Gastrocnemius medialis (tissue), 4 donors: Measurements from ENCODE around the gene THRB. TPM values are rescaled to one million over a fixed set of nuclear protein-coding genes. Genes with fewer than 3 reads are reported as not detected.

ENCODE experiments used
- ATAC-seq, 2 donors: fragments of 150-250 bp; one replicate each; pipeline ENCODE4 v1.9.1; 2016
- DNase-seq, 2 donors: peaks; one replicate each; pipeline ENCODE4 v3.0.0-alpha.2; 2019
- H3K27ac ChIP-seq, 4 donors: fragments of 200-600 bp; sonication (generic); 1 replicate in 1 of 4; 2 replicates in 3 of 4; pipeline ENCODE4 v1.5.1; 2016 to 2018; ENCODE audit warnings: mild to moderate bottlenecking in 2 of 4, moderate library complexity in 1 of 4
- H3K27me3 ChIP-seq, 3 donors: fragments of 200-600 bp; sonication (generic) in 2 of 3; 1 replicate in 1 of 3; 2 replicates in 2 of 3; pipeline versions ENCODE4 v1.5.1 to v1.6.0; 2016 to 2019; ENCODE audit warnings: mild to moderate bottlenecking in 1 of 3, moderate library complexity in 1 of 3
- H3K36me3 ChIP-seq, 2 donors: fragments of 200-600 bp; sonication (generic) in 1 of 2; one replicate each; pipeline ENCODE4 v1.5.1; 2017 to 2018
- H3K4me1 ChIP-seq, 2 donors: fragments of 200-600 bp; sonication (generic) in 1 of 2; one replicate each; pipeline ENCODE4 v1.5.1; 2016 to 2017; ENCODE audit warnings: mild to moderate bottlenecking in 2 of 2
- H3K4me3 ChIP-seq, 4 donors: fragments of 200-600 bp; sonication (generic) in 3 of 4; 1 replicate in 1 of 4; 2 replicates in 3 of 4; pipeline ENCODE4 v1.5.1; 2016 to 2019; ENCODE audit warnings: mild to moderate bottlenecking in 2 of 4
- H3K9me3 ChIP-seq, 3 donors: fragments of 200-600 bp; sonication (generic) in 2 of 3; 1 replicate in 1 of 3; 2 replicates in 2 of 3; pipeline ENCODE4 v1.5.1; 2016 to 2019
- CTCF ChIP-seq, 5 experiments: fragments of 450-650 bp in 3 of 5; fragments of 200-600 bp in 2 of 5; sonication (generic) in 2 of 5; IDR thresholded peaks in 4 of 5; conservative IDR thresholded peaks in 1 of 5; 1 replicate in 4 of 5; 2 replicates in 1 of 5; pipeline ENCODE4 v1.5.1; 2016 to 2019; ENCODE audit warnings: antibody characterized with exemption in 5 of 5, mild to moderate bottlenecking in 3 of 5, moderate library complexity in 3 of 5
- POLR2A ChIP-seq, 2 donors: fragments of 450-650 bp; IDR thresholded peaks; one replicate each; pipeline ENCODE4 v1.6.1; 2017; ENCODE audit warnings: antibody characterized with exemption in 2 of 2, mild to moderate bottlenecking in 2 of 2, moderate library complexity in 2 of 2
- in situ Hi-C, 4 donors: fragments of 200-750 bp; cut with MboI; loops; one replicate each; pipeline versions ENCODE4 v1.15.0 to v1.8.0; 2017; ENCODE audit warnings: low sequenced_read_pairs in 4 of 4
- intact Hi-C: fragments of 100-400 bp; cut with DNase I; formaldehyde crosslinking; loops from one replicate; pipeline ENCODE4 v1.15.1; 2023; ENCODE audit warnings: low total_unique reads
- total RNA-seq, 4 donors: library from RNA; depleted of rRNA; stranded (reverse); fragments of >200 nt; gene quantifications; one replicate each; pipeline versions ENCODE4 v1.1.0 to v1.2.3, GENCODE V29; 2016

THRB gene
- total RNA-seq, 4 donors from 2014 or later, result 20.1 to 60.0 (median 25.3) TPM

DNA sequence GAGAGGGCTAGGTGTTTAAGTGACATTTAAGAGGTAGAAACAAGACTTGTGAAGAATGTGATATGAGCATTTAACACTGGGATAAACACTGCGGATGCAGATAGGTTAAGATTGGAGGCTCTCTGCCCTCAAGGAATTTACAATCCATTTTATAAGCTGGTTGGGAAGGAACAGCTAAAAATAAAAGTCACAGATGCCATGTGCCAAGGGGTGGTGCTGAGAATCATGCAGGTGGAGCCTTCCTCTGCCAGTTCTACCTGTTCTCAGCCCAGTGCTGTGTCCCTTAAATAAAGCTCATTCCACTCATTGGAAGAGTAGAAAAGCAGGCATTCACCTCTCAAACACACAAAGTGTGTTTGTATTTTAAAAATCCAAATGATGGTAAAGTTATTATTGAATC is 261.9 kb downstream of the THRB start:
- intact Hi-C loops, result no loop called here
- TF ChIP-seq CTCF (IDR thresholded peaks at IDR 0.05 in 4 of 5, conservative IDR thresholded peaks at IDR 0.05 in 1 of 5) (no peak), POLR2A (IDR thresholded peaks at IDR 0.05) (no peak)
- H3K9me3 ChIP-seq, result no peaks in the 10 kb centered on the region
- no peak overlapping the region for H3K4me3 ChIP-seq
- H3K27me3 ChIP-seq, result no peaks in the 10 kb centered on the region
- in situ Hi-C loops, result loop anchor here (10.0 to 25.0 kb wide), 3 partner anchors 228 to 345 kb away; no protein-coding TSS in a partner anchor
- no peak overlapping the region for H3K27ac ChIP-seq
- ATAC-seq (no peak), DNase-seq (no peak)
- H3K36me3 ChIP-seq, result no peaks in the 10 kb centered on the region
- peaks cover 25 to 33% of the 10 kb centered on the region in 2 donors for H3K4me1 ChIP-seq

- H3K9me3 ChIP-seq, result no peaks in the 10 kb centered on the region
- no peak overlapping the region for H3K4me3 ChIP-seq
- peaks cover 9 to 13% of the 10 kb centered on the region in 2 donors for H3K4me1 ChIP-seq
- peaks cover 0 to 4% of the 10 kb centered on the region in 2 donors for H3K36me3 ChIP-seq
- ATAC-seq, result no peak
- TF ChIP-seq CTCF (IDR thresholded peaks at IDR 0.05 in 4 of 5, conservative IDR thresholded peaks at IDR 0.05 in 1 of 5), result no peak
- TF ChIP-seq POLR2A (IDR thresholded peaks at IDR 0.05), result no peak
- no peaks in the 10 kb centered on the region for H3K27me3 ChIP-seq
- no peak for DNase-seq
- in situ Hi-C loops, result loop anchor here (10.0 to 25.0 kb wide), 3 partner anchors 225 to 342 kb away; no protein-coding TSS in a partner anchor
- intact Hi-C loops, result no loop called here
- H3K27ac ChIP-seq, result no peak overlapping the region
These were observed 265.0 kb downstream of the THRB start for GRCh38 chr3:24229468-24230221.

DNA sequence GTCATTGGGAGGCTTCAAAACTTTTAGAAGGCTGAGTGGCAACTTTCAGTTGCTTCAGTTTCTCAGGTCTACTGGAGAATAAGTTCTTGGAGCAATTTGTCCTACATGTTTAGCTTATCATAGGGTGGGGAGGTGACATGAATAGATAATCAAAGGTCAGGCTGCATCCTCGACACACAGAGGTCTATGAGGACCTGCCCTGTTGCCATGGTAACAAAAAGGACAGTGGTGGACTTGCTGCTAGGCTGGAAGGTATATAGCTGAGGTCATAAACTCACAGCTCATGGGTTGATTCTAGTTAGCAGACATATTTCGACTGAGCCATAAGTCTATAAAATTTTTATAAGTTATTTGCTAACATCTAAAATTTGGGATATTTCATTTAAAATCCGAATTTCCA is 267.0 kb downstream of the THRB start:
- intact Hi-C loops (no loop called here), in situ Hi-C loops (loop anchor here in 2 of 4 donors (25.0 kb wide), 1 partner anchor 340 kb away; no protein-coding TSS in a partner anchor)
- Histone ChIP-seq H3K27ac (no peak overlapping the region), H3K4me3 (no peak overlapping the region), H3K4me1 (peaks cover 3% of the 10 kb centered on the region in 2 donors), H3K9me3 (no peaks in the 10 kb centered on the region), H3K27me3 (no peaks in the 10 kb centered on the region), H3K36me3 (peaks cover 0 to 4% of the 10 kb centered on the region in 2 donors)
- ATAC-seq (no peak), DNase-seq (no peak)
- no peak for TF ChIP-seq CTCF (IDR thresholded peaks at IDR 0.05 in 4 of 5, conservative IDR thresholded peaks at IDR 0.05 in 1 of 5)
- no peak for TF ChIP-seq POLR2A (IDR thresholded peaks at IDR 0.05)

DNA sequence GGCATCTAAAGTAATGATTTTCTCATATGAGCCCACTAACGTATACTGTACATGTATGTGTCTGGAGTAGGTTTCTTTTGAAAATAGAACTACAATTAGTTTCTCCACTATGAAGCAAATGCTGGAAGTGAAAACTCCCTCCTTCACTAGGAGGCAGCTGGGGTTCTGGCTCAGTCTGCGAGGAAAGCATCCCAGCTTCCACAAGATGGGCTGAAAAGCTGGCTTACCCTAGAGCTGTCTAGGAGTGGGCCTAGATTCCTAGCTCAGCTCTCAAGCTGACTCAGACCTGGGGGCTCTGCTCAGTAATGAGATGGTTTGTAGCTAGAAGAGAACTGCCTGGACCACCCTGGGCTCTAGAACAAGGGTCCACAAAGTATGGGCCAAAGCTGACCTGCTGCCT is 268.3 kb downstream of the THRB start:
- H3K27me3 ChIP-seq, result no peaks in the 10 kb centered on the region

More for the DNA sequence above, 268.3 kb downstream of the THRB start:
- Histone ChIP-seq H3K27ac (no peak overlapping the region), H3K9me3 (no peaks in the 10 kb centered on the region), H3K4me1 (peaks cover 0 to under 1% of the 10 kb centered on the region in 2 donors), H3K4me3 (no peak overlapping the region), H3K36me3 (peaks cover 0 to 4% of the 10 kb centered on the region in 2 donors)
- TF ChIP-seq POLR2A (IDR thresholded peaks at IDR 0.05), result no peak
- TF ChIP-seq CTCF (IDR thresholded peaks at IDR 0.05 in 4 of 5, conservative IDR thresholded peaks at IDR 0.05 in 1 of 5), result no peak
- DNase-seq (no peak), ATAC-seq (no peak)
- intact Hi-C loops, result no loop called here
- in situ Hi-C loops, result loop anchor here in 2 of 4 donors (25.0 kb wide), 1 partner anchor 339 kb away; no protein-coding TSS in a partner anchor
